Activated B cell treated with CpG ODN at 0.5 μM for 24 hours (primary cell): ENCODE measurements around the gene GPR162. TPM values are rescaled to one million over a fixed set of nuclear protein-coding genes. Genes with fewer than 3 reads are reported as not detected.

Experiments used
- ATAC-seq: fragments of 200-7000 bp; cut with Tn5 transposase; one replicate; pipeline ENCODE4 v1.10.0; 2021; ENCODE audit warnings: low read depth, mild to moderate bottlenecking, moderate library complexity
- CTCF ChIA-PET: fragments of 350-600 bp; sonication (Branson Sonifier 250); formaldehyde crosslinking; loops from one replicate; lab custom pipeline; 2021; ENCODE audit warnings: antibody characterized with exemption; lab: Charles Lee
- POLR2A ChIA-PET: fragments of 350-600 bp; sonication (Branson Sonifier 250); formaldehyde crosslinking; loops from one replicate; lab custom pipeline; 2021; ENCODE audit warnings: antibody characterized with exemption; lab: Charles Lee
- DNase-seq: peaks from one replicate; pipeline ENCODE4 v3.0.0; 2022
- H3K27ac Mint-ChIP-seq: one replicate; pipeline ENCODE4 v1.8.0; 2020; ENCODE audit warnings: mixed read lengths
- H3K27me3 Mint-ChIP-seq: one replicate; pipeline ENCODE4 v1.8.0; 2021; ENCODE audit warnings: mixed read lengths
- H3K36me3 Mint-ChIP-seq: one replicate; pipeline ENCODE4 v1.8.0; 2021; ENCODE audit warnings: low read depth, mixed read lengths
- H3K4me1 Mint-ChIP-seq: one replicate; pipeline ENCODE4 v1.8.0; 2021; ENCODE audit warnings: mixed read lengths
- H3K4me3 Mint-ChIP-seq: one replicate; pipeline ENCODE4 v1.8.0; 2020; ENCODE audit warnings: mild to moderate bottlenecking, mixed read lengths
- H3K9me3 Mint-ChIP-seq: one replicate; pipeline ENCODE4 v1.8.0; 2020; ENCODE audit warnings: mixed read lengths
- intact Hi-C: fragments of 100-400 bp; cut with micrococcal nuclease; formaldehyde crosslinking; loops from one replicate; pipeline ENCODE4 v1.15.1; 2024
- total RNA-seq: library from RNA; stranded (reverse); gene quantifications from 2 replicates; pipeline ENCODE4 v1.2.3, GENCODE V29; 2022
- TF ChIP-seq, protein P1 (sequence below): fragments of 200-600 bp; IDR thresholded peaks from one replicate; pipeline ENCODE4 v1.8.0; 2022; ENCODE audit warnings: antibody characterized with exemption, mild to moderate bottlenecking

GPR162 gene
- total RNA-seq, 1 donor from 2014 or later = not detected

DNA sequence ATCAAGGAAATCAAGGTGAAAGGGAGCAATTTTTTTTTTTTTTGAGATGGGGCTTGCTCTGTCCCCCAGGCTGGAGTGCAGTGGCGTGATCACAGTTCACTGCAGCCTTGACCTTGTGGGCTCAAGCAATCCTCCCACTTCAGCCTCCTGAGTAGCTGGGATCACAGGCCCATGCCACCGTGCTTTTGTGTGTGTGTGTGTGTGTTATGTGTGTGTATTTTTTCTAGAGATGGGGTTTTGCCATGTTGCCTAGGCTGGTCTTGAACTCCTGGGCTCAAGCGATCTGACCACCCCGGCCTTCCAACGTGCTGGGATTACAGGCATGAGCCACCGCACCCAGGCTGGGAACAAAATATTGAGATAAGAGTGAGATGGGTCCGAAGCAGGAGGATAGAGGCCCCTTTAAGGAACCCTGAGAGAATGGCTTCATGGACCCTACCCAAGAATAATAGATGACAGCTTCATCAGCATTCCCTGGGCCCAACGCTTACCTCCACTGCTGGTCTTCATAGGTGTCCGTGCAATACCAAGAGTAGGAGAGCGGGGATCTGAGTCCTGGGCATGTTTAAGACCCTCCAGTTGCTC is 28.4 kb downstream of the GPR162 start:
- ChIA-PET CTCF (no interaction called here), POLR2A (interaction anchor here (7.5 kb wide), 1 partner anchor 19 kb away, joined by 190 read pairs; the partner anchor contains the start of genes SPSB2 and TPI1)
- ATAC-seq = no peak
- DNase-seq = no peak
- H3K27ac Mint-ChIP-seq = no peak overlapping the region
- H3K4me1 Mint-ChIP-seq = peaks cover 30% of the 10 kb centered on the region
- peaks cover 11% of the 10 kb centered on the region for H3K36me3 Mint-ChIP-seq
- intact Hi-C loops = loop anchor here (2.0 to 5.0 kb wide), 6 partner anchors 21 to 1232 kb away; partner anchors contain the start of genes C1RL, LPAR5, NECAP1 and NOP2
- H3K27me3 Mint-ChIP-seq = no peaks in the 10 kb centered on the region
- TF ChIP-seq, protein P1, sequence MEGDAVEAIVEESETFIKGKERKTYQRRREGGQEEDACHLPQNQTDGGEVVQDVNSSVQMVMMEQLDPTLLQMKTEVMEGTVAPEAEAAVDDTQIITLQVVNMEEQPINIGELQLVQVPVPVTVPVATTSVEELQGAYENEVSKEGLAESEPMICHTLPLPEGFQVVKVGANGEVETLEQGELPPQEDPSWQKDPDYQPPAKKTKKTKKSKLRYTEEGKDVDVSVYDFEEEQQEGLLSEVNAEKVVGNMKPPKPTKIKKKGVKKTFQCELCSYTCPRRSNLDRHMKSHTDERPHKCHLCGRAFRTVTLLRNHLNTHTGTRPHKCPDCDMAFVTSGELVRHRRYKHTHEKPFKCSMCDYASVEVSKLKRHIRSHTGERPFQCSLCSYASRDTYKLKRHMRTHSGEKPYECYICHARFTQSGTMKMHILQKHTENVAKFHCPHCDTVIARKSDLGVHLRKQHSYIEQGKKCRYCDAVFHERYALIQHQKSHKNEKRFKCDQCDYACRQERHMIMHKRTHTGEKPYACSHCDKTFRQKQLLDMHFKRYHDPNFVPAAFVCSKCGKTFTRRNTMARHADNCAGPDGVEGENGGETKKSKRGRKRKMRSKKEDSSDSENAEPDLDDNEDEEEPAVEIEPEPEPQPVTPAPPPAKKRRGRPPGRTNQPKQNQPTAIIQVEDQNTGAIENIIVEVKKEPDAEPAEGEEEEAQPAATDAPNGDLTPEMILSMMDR = no peak
- H3K9me3 Mint-ChIP-seq = no peaks in the 10 kb centered on the region
- H3K4me3 Mint-ChIP-seq = no peak overlapping the region

DNA sequence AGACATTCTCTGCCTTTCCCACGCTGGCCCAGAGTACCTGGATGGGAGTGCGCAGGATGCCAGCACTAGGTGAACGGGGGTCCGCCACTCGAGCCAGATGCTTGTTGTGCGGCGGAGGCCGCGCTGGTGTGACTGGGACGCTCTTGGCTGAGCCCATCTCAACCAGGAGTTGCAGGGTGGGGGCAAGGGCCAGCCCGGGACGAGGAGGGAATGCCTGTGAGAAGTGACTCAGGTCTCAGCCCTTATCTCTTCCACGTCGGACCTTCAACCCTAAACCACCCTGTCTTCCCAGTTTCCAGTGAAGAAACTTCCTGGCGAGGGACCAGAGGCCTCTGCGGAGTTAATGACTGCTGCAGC is 29.2 kb downstream of the GPR162 start:
- Mint-ChIP-seq H3K27me3 (no peaks in the 10 kb centered on the region), H3K9me3 (no peaks in the 10 kb centered on the region), H3K27ac (no peak overlapping the region), H3K4me3 (peak overlapping the region; percentile 100), H3K4me1 (peaks cover 30% of the 10 kb centered on the region), H3K36me3 (peaks cover 17% of the 10 kb centered on the region)
- ChIA-PET POLR2A (interaction anchor here (0.9 to 7.5 kb wide), 20 partner anchors 8 to 400 kb away, joined by 3 to 190 read pairs (median 9); partner anchors contain the start of genes C12orf57, COPS7A, GAPDH and GNB3), CTCF (interaction anchor here (2.5 to 4.0 kb wide), 3 partner anchors 15 to 22 kb away, joined by 12 to 34 read pairs (median 22); partner anchors contain the start of genes SPSB2 and TPI1)
- intact Hi-C loops = loop anchor here (1.0 to 5.0 kb wide), 9 partner anchors 22 to 1232 kb away; partner anchors contain the start of genes C1RL, CHD4, LPAR5 and LPCAT3
- TF ChIP-seq, protein P1 = no peak
- DNase-seq (no peak), ATAC-seq (no peak)

DNA sequence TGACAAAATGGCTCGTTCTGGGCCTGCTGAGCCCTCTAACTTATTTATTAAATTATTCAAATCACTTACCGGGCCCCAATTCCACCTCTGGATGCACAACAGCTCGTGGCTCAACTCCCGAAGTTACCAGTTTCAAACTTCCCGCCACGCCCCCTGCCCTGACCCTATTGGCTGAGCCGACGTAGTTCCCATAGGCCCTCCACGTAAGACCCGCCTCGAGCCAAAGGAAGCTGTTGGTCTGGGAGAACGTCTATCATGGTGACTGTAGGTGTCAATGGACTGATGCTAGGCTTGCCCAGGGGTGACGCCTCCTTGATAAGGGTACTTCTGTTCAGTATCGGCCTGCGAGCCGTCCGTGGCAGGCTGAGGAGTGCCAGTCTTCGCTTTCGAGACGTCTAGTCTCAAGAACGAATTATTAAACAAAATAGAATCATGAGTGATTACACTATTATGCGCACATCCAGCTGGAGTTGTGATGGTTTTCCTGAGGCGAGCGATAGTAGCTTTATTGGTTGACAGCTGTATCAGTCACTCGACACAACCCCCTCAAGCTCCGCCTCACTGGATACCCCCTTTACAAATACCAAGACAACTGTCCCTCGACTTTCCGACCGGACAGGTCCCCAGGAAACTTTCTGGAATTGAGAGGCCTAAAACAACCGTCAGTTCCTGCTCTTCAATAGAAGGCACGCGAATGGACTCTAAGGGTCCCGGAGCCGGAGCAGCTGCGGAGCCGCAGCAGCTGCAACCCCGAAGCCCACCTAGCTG is 29.7 kb downstream of the GPR162 start, which contains the start of gene CDCA3:
Gene CDCA3 (minus strand): TSS at position 134 of the 768 bp plus-strand sequence. CDS start 334 bp downstream, outside the sequence.
- ATAC-seq (peak; percentile 51), DNase-seq (peak; percentile 76)
- peak within 1 kb of the TSS; percentile 100 for H3K4me3 Mint-ChIP-seq
- TF ChIP-seq, protein P1 = no peak
- peaks cover 22% of the 10 kb centered on the region for H3K36me3 Mint-ChIP-seq
- H3K27ac Mint-ChIP-seq = peak within 1 kb of the TSS; percentile 99
- no peaks in the 10 kb centered on the region for H3K9me3 Mint-ChIP-seq
- ChIA-PET CTCF (interaction anchor here (0.8 to 4.0 kb wide), 6 partner anchors 16 to 281 kb away, joined by 3 to 34 read pairs (median 9); partner anchors contain the start of genes MLF2, SPSB2 and TPI1), POLR2A (interaction anchor here (0.5 to 7.5 kb wide), 33 partner anchors 9 to 994 kb away, joined by 3 to 190 read pairs (median 6); partner anchors contain the start of genes C12orf57, C1RL, COPS7A and GAPDH)
- no peaks in the 10 kb centered on the region for H3K27me3 Mint-ChIP-seq
- H3K4me1 Mint-ChIP-seq = peaks cover 30% of the 10 kb centered on the region
- intact Hi-C loops = loop anchor here (1.0 to 5.0 kb wide), 9 partner anchors 23 to 1231 kb away; partner anchors contain the start of genes C1RL, CHD4, LPAR5 and LPCAT3

DNA sequence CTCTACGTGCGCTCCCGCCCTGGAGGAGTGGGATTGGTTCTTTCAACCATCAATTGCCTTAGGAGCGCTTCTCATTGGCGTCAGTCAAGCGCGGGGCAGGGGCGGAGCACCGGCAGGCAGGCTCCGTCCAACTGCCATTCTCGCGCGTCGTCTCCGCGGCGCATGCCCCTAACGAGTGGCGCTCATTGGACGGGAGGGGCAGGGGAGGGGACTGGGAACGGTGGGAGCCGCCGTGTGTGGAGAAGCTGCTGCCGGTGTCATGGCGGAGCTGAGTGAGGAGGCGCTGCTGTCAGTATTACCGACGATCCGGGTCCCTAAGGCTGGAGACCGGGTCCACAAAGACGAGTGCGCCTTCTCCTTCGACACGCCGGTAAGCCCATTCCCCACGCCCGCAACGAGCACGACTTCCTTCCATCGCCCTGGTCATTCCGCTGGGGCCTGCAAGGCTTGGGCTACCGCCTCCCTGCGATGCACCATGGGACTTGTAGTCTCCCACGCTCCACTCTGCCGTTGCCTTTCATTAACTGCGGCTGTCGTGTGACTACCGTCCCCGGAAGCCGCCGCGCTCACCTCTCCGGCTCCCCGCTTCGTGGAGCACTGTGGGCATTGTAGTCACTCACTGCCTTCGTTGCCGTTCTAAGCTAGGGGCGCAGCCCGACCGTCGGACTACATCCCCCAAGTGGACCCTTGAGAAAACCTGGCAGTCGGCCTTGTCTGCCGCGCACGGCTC is 30.5 kb downstream of the GPR162 start, which contains the start of gene USP5:
Gene USP5 (plus strand): TSS at position 230 of the 730 bp plus-strand sequence. CDS start 30 bp downstream, at position 260.
- ATAC-seq (peak; percentile 78), DNase-seq (peak; percentile 91)
- H3K36me3 Mint-ChIP-seq = peaks cover 29% of the 10 kb centered on the region
- H3K4me3 Mint-ChIP-seq = peak within 1 kb of the TSS; percentile 100
- H3K27me3 Mint-ChIP-seq = no peaks in the 10 kb centered on the region
- peaks cover 30% of the 10 kb centered on the region for H3K4me1 Mint-ChIP-seq
- H3K27ac Mint-ChIP-seq = peak within 1 kb of the TSS; percentile 99
- TF ChIP-seq, protein P1 = no peak
- no peaks in the 10 kb centered on the region for H3K9me3 Mint-ChIP-seq
- POLR2A ChIA-PET = interaction anchor here (0.6 to 7.5 kb wide), 36 partner anchors 9 to 994 kb away, joined by 3 to 190 read pairs (median 6); partner anchors contain the start of genes C12orf57, C1RL, COPS7A and GAPDH
- intact Hi-C loops = loop anchor here (1.0 to 5.0 kb wide), 19 partner anchors 15 to 1230 kb away; partner anchors contain the start of genes C1RL, CHD4, COPS7A and EMG1
- CTCF ChIA-PET = interaction anchor here (0.8 to 4.0 kb wide), 7 partner anchors 16 to 281 kb away, joined by 3 to 34 read pairs (median 8); partner anchors contain the start of genes MLF2, SPSB2 and TPI1
